B cell (primary cell): ENCODE results near the gene KCND3. TPM values are rescaled to one million over a fixed set of nuclear protein-coding genes. Genes with fewer than 3 reads are reported as not detected.

Experiments
- ATAC-seq: fragments of 200-7000 bp; cut with Tn5 transposase; one replicate; pipeline ENCODE4 v1.10.0; 2021; ENCODE audit warnings: low read depth, mild to moderate bottlenecking, moderate number of reproducible peaks, moderate library complexity
- CTCF ChIA-PET: fragments of 350-600 bp; sonication (Branson Sonifier 250); formaldehyde crosslinking; loops from one replicate; lab custom pipeline; 2021; ENCODE audit warnings: antibody characterized with exemption, inconsistent platforms; lab: Charles Lee
- POLR2A ChIA-PET: fragments of 350-600 bp; sonication (Branson Sonifier 250); formaldehyde crosslinking; loops from one replicate; lab custom pipeline; 2021; ENCODE audit warnings: antibody characterized with exemption; lab: Charles Lee
- DNase-seq: peaks from one replicate; pipeline ENCODE4 v3.0.0; 2013
- H2AFZ ChIP-seq: 2 replicates; pipeline ENCODE4 v1.6.1; 2012; ENCODE audit warnings: mild to moderate bottlenecking, low read depth, low read length; ENCODE audit not compliant: insufficient read depth, poor library complexity, severe bottlenecking
- H3K27ac ChIP-seq, 2 donors: 1 replicate in 1 of 2; 2 replicates in 1 of 2; pipeline ENCODE4 v1.5.1; 2012 to 2013; ENCODE audit warnings: low read length in 2 of 2, mild to moderate bottlenecking in 2 of 2, moderate library complexity in 1 of 2
- H3K27me3 ChIP-seq, 4 experiments: fragments of 200-600 bp in 1 of 4; sonication (generic) in 1 of 4; replicated peaks in 1 of 4; 1 replicate in 2 of 4; 2 replicates in 2 of 4; pipeline versions ENCODE4 v1.6.1 to v1.7.0; 2013 to 2016; ENCODE audit warnings: low read length in 3 of 4, mild to moderate bottlenecking in 2 of 4, mixed read lengths in 1 of 4, moderate library complexity in 1 of 4; ENCODE audit not compliant: insufficient read depth in 4 of 4, control insufficient read depth in 3 of 4; ENCODE audit errors: control extremely low read depth in 1 of 4
- H3K36me3 ChIP-seq, 2 experiments: replicated peaks in 1 of 2; 1 replicate in 1 of 2; 2 replicates in 1 of 2; pipeline versions ENCODE4 v1.6.1 to v1.7.1; 2013; ENCODE audit warnings: low read length in 1 of 2; ENCODE audit not compliant: insufficient read depth in 2 of 2, control insufficient read depth in 1 of 2; ENCODE audit errors: control extremely low read depth in 1 of 2, extremely low read depth in 1 of 2
- H3K4me1 ChIP-seq, 2 donors: fragments of 200-600 bp in 1 of 2; sonication (generic) in 1 of 2; 1 replicate in 1 of 2; 2 replicates in 1 of 2; pipeline versions ENCODE4 v1.5.1 to v1.6.1; 2013 to 2017; ENCODE audit warnings: low read length in 2 of 2; ENCODE audit not compliant: control insufficient read depth in 2 of 2, insufficient read depth in 2 of 2
- H3K4me2 ChIP-seq: replicated peaks from 2 replicates; pipeline ENCODE3; 2012; ENCODE audit warnings: mild to moderate bottlenecking, low read depth, low read length; ENCODE audit not compliant: poor library complexity, severe bottlenecking
- H3K4me3 ChIP-seq, 5 experiments: fragments of 200-600 bp in 1 of 5; sonication (generic) in 1 of 5; 1 replicate in 3 of 5; 2 replicates in 2 of 5; pipeline versions ENCODE4 v1.5.1 to v1.7.0; 2011 to 2016; ENCODE audit warnings: low read length in 4 of 5, mild to moderate bottlenecking in 4 of 5, low read depth in 2 of 5, control low read depth in 1 of 5, moderate library complexity in 1 of 5; ENCODE audit not compliant: insufficient read depth in 1 of 5; ENCODE audit errors: control extremely low read depth in 1 of 5, extremely low read depth in 1 of 5
- H3K79me2 ChIP-seq: fragments of 200-600 bp; sonication (generic); one replicate; pipeline ENCODE4 v1.6.0; 2016; ENCODE audit warnings: low read length; ENCODE audit not compliant: control insufficient read depth, insufficient read depth
- H3K9ac ChIP-seq: fragments of 200-600 bp; sonication (generic); 2 replicates; pipeline ENCODE4 v1.6.1; 2017; ENCODE audit warnings: mild to moderate bottlenecking, low read length, moderate library complexity
- H3K9me3 ChIP-seq, 3 donors: one replicate each; pipeline versions ENCODE4 v1.6.1 to v1.7.1; 2013; ENCODE audit warnings: low read length in 2 of 3; ENCODE audit not compliant: control insufficient read depth in 2 of 3, insufficient read depth in 1 of 3; ENCODE audit errors: control extremely low read depth in 1 of 3
- H4K20me1 ChIP-seq: 2 replicates; pipeline ENCODE4 v1.6.0; 2012; ENCODE audit warnings: mild to moderate bottlenecking, low read length; ENCODE audit not compliant: insufficient read depth, control insufficient read depth, poor library complexity, severe bottlenecking
- H3K27ac Mint-ChIP-seq: one replicate; pipeline ENCODE4 v1.8.0; 2021; ENCODE audit warnings: mixed read lengths
- H3K27me3 Mint-ChIP-seq: one replicate; pipeline ENCODE4 v1.8.0; 2021; ENCODE audit warnings: mixed read lengths
- H3K4me1 Mint-ChIP-seq: one replicate; pipeline ENCODE4 v1.8.0; 2021; ENCODE audit warnings: mixed read lengths
- H3K4me3 Mint-ChIP-seq: one replicate; pipeline ENCODE4 v1.8.0; 2021; ENCODE audit warnings: mixed read lengths
- H3K9me3 Mint-ChIP-seq: one replicate; pipeline ENCODE4 v1.8.0; 2022; ENCODE audit warnings: mixed read lengths; ENCODE audit not compliant: insufficient read depth
- CTCF ChIP-seq: fragments of 200-600 bp; IDR thresholded peaks from one replicate; pipeline ENCODE4 v1.8.0; 2022; ENCODE audit warnings: antibody characterized with exemption, mild to moderate bottlenecking
- EZH2 ChIP-seq: IDR thresholded peaks from 2 replicates; pipeline ENCODE4 v1.6.1; 2012; ENCODE audit warnings: borderline replicate concordance, low read depth, mild to moderate bottlenecking, moderate library complexity, low read length; ENCODE audit not compliant: insufficient read depth, poor library complexity, severe bottlenecking
- WGBS: methylation state at CpG from one replicate; pipeline ENCODE4 v1.1.5; 2013; ENCODE audit warnings: missing lambda C conversion rate; ENCODE audit not compliant: insufficient coverage; 5-methylcytosine and 5-hydroxymethylcytosine counted together
- intact Hi-C: fragments of 100-400 bp; cut with micrococcal nuclease; formaldehyde crosslinking; loops from one replicate; pipeline ENCODE4 v1.10.0; 2022
- polyA plus RNA-seq: library from polyadenylated mRNA; depleted of rRNA; stranded (reverse); fragments of >200 nt; gene quantifications from 2 replicates; pipeline ENCODE4 v1.2.3, GENCODE V29; 2012
- total RNA-seq, 2 donors: library from RNA; stranded (reverse); fragments of 120-200 nt in 1 of 2; gene quantifications; 1 replicate in 1 of 2; 2 replicates in 1 of 2; pipeline versions ENCODE4 v1.2.3 to v1.2.4, GENCODE V29; 2013 to 2022

Gene KCND3
- total and polyA plus RNA-seq, 2 donors (not counting 1 experiment from before 2014, with no cell fraction given), result 0.07 TPM; not detected in 1

GRCh38 chr1:111927652-111928051, 61.8 kb downstream of the KCND3 start:
- no peak overlapping the region for H3K4me2 ChIP-seq
- ATAC-seq (no peak), DNase-seq (no peak)
- no peak overlapping the region for H3K4me3 Mint-ChIP-seq
- H3K79me2 ChIP-seq, result no peaks in the 10 kb centered on the region
- peaks cover 16% of the 10 kb centered on the region for H3K27me3 Mint-ChIP-seq
- no peaks in the 10 kb centered on the region for H3K36me3 ChIP-seq
- H3K9me3 ChIP-seq, result no peaks in the 10 kb centered on the region
- H3K4me3 ChIP-seq, result no peak overlapping the region
- intact Hi-C loops, result no loop called here
- H3K4me1 Mint-ChIP-seq, result no peaks in the 10 kb centered on the region
- H3K27me3 ChIP-seq, result no peaks in the 10 kb centered on the region
- H3K9me3 Mint-ChIP-seq, result no peaks in the 10 kb centered on the region
- ChIA-PET POLR2A (no interaction called here), CTCF (no interaction called here)
- no peak overlapping the region for H2AFZ ChIP-seq
- H3K27ac ChIP-seq, result no peak overlapping the region
- TF ChIP-seq CTCF, result no peak
- no peak for TF ChIP-seq EZH2
- no peak overlapping the region for H3K27ac Mint-ChIP-seq
- no peaks in the 10 kb centered on the region for H4K20me1 ChIP-seq
- 87% methylated on average over 2 of the region's 2 CpGs for WGBS
- no peaks in the 10 kb centered on the region for H3K4me1 ChIP-seq
- H3K9ac ChIP-seq, result no peak overlapping the region

- Histone ChIP-seq H3K9me3 (no peaks in the 10 kb centered on the region), H3K4me2 (no peak overlapping the region), H3K4me3 (no peak overlapping the region), H3K36me3 (no peaks in the 10 kb centered on the region), H3K27ac (no peak overlapping the region), H4K20me1 (no peaks in the 10 kb centered on the region), H2AFZ (no peak overlapping the region), H3K4me1 (no peaks in the 10 kb centered on the region), H3K79me2 (no peaks in the 10 kb centered on the region), H3K9ac (no peak overlapping the region), H3K27me3 (peaks cover 0 to 20% (median 1%) of the 10 kb centered on the region in 4 experiments)
- TF ChIP-seq EZH2, result no peak
- TF ChIP-seq CTCF, result no peak
- H3K4me1 Mint-ChIP-seq, result no peaks in the 10 kb centered on the region
- H3K27me3 Mint-ChIP-seq, result peaks cover 19% of the 10 kb centered on the region
- 88% methylated on average over 1 of the region's 2 CpGs for WGBS
- ChIA-PET CTCF (interaction anchor here (1.2 kb wide), 1 partner anchor 417 kb away, joined by 3 read pairs; no protein-coding TSS in a partner anchor), POLR2A (no interaction called here)
- DNase-seq (no peak), ATAC-seq (no peak)
- H3K9me3 Mint-ChIP-seq, result no peaks in the 10 kb centered on the region
- H3K4me3 Mint-ChIP-seq, result no peak overlapping the region
- intact Hi-C loops, result no loop called here
- H3K27ac Mint-ChIP-seq, result no peak overlapping the region
Measured at GRCh38 chr1:111924786-111925185, 64.7 kb downstream of the KCND3 start.
